HG02885 (cell line): ENCODE measurements around the gene INTS4.
"Not testable (repeated sequence)": the region's sequence is repeated elsewhere in the genome, so short reads cannot be mapped to it uniquely, and the experiment has no call there.

ENCODE experiments used
- ATAC-seq: cut with Tn5 transposase; IDR thresholded peaks from one replicate; pipeline ENCODE4 v1.9.1; 2021; ENCODE audit warnings: mild to moderate bottlenecking; ENCODE audit not compliant: unreplicated experiment, poor library complexity

INTS4 gene

GRCh38 chr11:77994434-77995362 lies at the start of gene INTS4:
Gene INTS4, minus strand, starts transcription at chr11:77994668. Its CDS starts 25 bp downstream, at chr11:77994643.
- peak; percentile 99 for ATAC-seq

GRCh38 chr11:78041843-78042440 lies 47.5 kb upstream of the INTS4 start:
- ATAC-seq = no peak

GRCh38 chr11:78041380-78041719 lies 46.9 kb upstream of the INTS4 start:
- ATAC-seq = not testable (repeated sequence)

- no peak for ATAC-seq
Observed at GRCh38 chr11:78040691-78041379, 46.4 kb upstream of the INTS4 start.

GRCh38 chr11:78039919-78040671 lies 45.6 kb upstream of the INTS4 start:
- ATAC-seq = peak; percentile 44

- no peak for ATAC-seq
Observed at GRCh38 chr11:78039391-78039918, 45.0 kb upstream of the INTS4 start.

GRCh38 chr11:78038697-78039313 lies 44.3 kb upstream of the INTS4 start:
- ATAC-seq = no peak

GRCh38 chr11:78037825-78038620 lies 43.6 kb upstream of the INTS4 start:
- no peak for ATAC-seq

GRCh38 chr11:78037056-78037455 lies 42.6 kb upstream of the INTS4 start:
- no peak for ATAC-seq

- ATAC-seq = no peak
Observed at GRCh38 chr11:78036313-78036712, 41.8 kb upstream of the INTS4 start.

GRCh38 chr11:78034623-78035022 lies 40.2 kb upstream of the INTS4 start:
- no peak for ATAC-seq

GRCh38 chr11:78033040-78033439 lies 38.6 kb upstream of the INTS4 start:
- ATAC-seq = no peak

GRCh38 chr11:78032090-78032489 lies 37.6 kb upstream of the INTS4 start:
- ATAC-seq = no peak

GRCh38 chr11:78031629-78032028 lies 37.2 kb upstream of the INTS4 start:
- ATAC-seq = peak; percentile 71

GRCh38 chr11:78030429-78031325 lies 36.2 kb upstream of the INTS4 start:
- no peak for ATAC-seq

- ATAC-seq = not testable (repeated sequence)
Observed at GRCh38 chr11:78028423-78028822, 34.0 kb upstream of the INTS4 start.

- no peak for ATAC-seq
Observed at GRCh38 chr11:78027759-78028158, 33.3 kb upstream of the INTS4 start.

- ATAC-seq = no peak
Observed at GRCh38 chr11:78025378-78025777, 30.9 kb upstream of the INTS4 start.
